Keratinocyte (primary cell): ENCODE measurements around the gene MMEL1.
"Not testable (repeated sequence)": the region's sequence is repeated elsewhere in the genome, so short reads cannot be mapped to it uniquely, and the experiment has no call there.

Experiments used
- EZH2 ChIP-seq: IDR thresholded peaks from one replicate; pipeline ENCODE4 v1.6.1; 2012; ENCODE audit warnings: inconsistent platforms, mild to moderate bottlenecking, low read length, moderate library complexity
- TF ChIP-seq, protein P1 (sequence below), 3 experiments: IDR thresholded peaks in 1 of 3; conservative IDR thresholded peaks in 1 of 3; optimal IDR thresholded peaks in 1 of 3; 2 replicates in 2 of 3; 3 replicates in 1 of 3; pipeline versions ENCODE3 to v1.5.1; 2011; ENCODE audit warnings: low read length in 3 of 3, mild to moderate bottlenecking in 3 of 3, moderate library complexity in 2 of 3, control low read depth in 1 of 3, inconsistent platforms in 1 of 3; ENCODE audit not compliant: insufficient read depth in 2 of 3; ENCODE audit errors: extremely low read depth in 1 of 3

DNA sequence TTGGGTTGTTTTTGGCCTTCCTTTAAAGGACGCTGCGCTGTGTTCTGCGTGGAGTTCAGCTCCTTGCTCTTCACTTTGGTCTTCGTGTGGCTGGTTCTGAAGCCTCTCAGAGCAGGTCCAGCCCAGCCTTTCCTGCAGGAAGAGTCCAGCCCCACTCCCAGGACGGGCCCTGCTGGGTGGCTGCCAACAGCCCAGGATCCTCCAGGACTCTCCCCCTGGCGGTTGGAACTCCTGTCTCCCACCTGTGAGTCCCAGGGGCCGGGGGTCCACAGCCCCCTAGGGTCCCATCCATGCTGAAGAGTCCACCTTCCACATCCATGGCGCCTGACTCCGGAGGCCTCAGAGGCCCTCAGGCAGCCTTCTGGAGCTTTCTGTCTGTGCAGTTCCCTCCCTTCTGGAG lies 81.3 kb downstream of the MMEL1 start:
- TF ChIP-seq EZH2: not testable (repeated sequence)
- TF ChIP-seq, protein P1, sequence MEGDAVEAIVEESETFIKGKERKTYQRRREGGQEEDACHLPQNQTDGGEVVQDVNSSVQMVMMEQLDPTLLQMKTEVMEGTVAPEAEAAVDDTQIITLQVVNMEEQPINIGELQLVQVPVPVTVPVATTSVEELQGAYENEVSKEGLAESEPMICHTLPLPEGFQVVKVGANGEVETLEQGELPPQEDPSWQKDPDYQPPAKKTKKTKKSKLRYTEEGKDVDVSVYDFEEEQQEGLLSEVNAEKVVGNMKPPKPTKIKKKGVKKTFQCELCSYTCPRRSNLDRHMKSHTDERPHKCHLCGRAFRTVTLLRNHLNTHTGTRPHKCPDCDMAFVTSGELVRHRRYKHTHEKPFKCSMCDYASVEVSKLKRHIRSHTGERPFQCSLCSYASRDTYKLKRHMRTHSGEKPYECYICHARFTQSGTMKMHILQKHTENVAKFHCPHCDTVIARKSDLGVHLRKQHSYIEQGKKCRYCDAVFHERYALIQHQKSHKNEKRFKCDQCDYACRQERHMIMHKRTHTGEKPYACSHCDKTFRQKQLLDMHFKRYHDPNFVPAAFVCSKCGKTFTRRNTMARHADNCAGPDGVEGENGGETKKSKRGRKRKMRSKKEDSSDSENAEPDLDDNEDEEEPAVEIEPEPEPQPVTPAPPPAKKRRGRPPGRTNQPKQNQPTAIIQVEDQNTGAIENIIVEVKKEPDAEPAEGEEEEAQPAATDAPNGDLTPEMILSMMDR (optimal IDR thresholded peaks at IDR 0.05 in 1 of 3, IDR thresholded peaks at IDR 0.05 in 1 of 3, conservative IDR thresholded peaks at IDR 0.05 in 1 of 3; ENCODE audit: extremely low read depth in 1 of 3, insufficient read depth in 2 of 3, low read length in 3 of 3): not testable (repeated sequence)
